ENCODE data around the gene PLPP6.

Gene PLPP6

DNA sequence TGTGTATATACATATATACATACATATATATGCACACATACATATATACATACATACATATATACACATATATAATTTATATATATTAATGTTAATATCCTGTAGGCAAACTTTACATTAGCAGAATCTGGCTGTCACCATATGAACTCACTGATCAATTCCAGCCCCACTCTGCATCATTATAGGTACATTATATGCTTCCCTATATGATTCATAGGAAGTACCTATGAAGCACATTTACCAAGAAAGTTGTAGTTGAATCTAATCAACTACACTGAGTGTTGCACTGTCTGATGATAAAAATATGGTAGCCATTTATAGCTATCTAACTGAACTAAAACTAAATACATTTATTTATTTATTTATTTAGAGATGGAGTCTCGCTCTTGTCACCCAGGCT is 9.6 kb downstream of the PLPP6 start:
- Histone ChIP-seq H3K9me3 (ENCODE audit: control insufficient read depth in 1 of 2, low read length in 2 of 2) (no peaks in the 10 kb centered on the region), H3K27me3 (ENCODE audit: control insufficient read depth in 1 of 2, insufficient read depth in 2 of 2, low read length in 2 of 2) (no peaks in the 10 kb centered on the region), H3K27ac (ENCODE audit: low read depth, low read length) (no peak overlapping the region), H3K4me3 (ENCODE audit: low read depth in 1 of 2, low read length in 2 of 2) (no peak overlapping the region), H3K4me1 (ENCODE audit: control insufficient read depth in 1 of 2, insufficient read depth in 2 of 2, low read length in 2 of 2) (peaks cover 2 to 6% of the 10 kb centered on the region in 2 donors), H3K36me3 (ENCODE audit: control insufficient read depth in 1 of 2, insufficient read depth in 2 of 2, low read length in 2 of 2) (no peaks in the 10 kb centered on the region), H3K9ac (ENCODE audit: low read depth in 1 of 2, low read length in 2 of 2) (no peak overlapping the region)

DNA sequence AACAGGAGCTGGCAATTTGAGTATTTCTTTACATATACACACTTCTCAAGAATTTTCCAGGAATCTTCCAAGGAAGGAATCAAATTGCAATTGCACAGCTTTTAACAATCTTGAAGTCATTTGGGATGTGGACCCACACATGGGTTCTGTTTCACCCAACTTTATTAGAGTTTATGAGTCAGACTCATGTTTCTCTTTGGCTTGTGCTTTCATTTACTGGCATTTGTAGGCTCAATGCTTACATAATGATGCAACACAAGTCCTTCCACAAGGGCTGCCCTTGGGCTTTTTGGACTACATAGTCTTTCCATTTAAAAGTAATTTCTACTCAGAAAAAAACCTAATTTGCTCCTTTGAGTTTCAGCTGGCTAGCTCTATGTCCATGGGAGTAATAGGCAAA is 12.7 kb downstream of the PLPP6 start:
- H3K9me3 ChIP-seq (ENCODE audit: control insufficient read depth in 1 of 2, low read length in 2 of 2), result no peaks in the 10 kb centered on the region
- peaks cover 11 to 13% of the 10 kb centered on the region in 2 donors for H3K4me1 ChIP-seq (ENCODE audit: control insufficient read depth in 1 of 2, insufficient read depth in 2 of 2, low read length in 2 of 2)
- H3K36me3 ChIP-seq (ENCODE audit: control insufficient read depth in 1 of 2, insufficient read depth in 2 of 2, low read length in 2 of 2), result no peaks in the 10 kb centered on the region
- H3K27ac ChIP-seq (ENCODE audit: low read depth, low read length), result no peak overlapping the region
- H3K27me3 ChIP-seq (ENCODE audit: control insufficient read depth in 1 of 2, insufficient read depth in 2 of 2, low read length in 2 of 2), result no peaks in the 10 kb centered on the region
- no peak overlapping the region for H3K4me3 ChIP-seq (ENCODE audit: low read depth in 1 of 2, low read length in 2 of 2)
- H3K9ac ChIP-seq (ENCODE audit: low read depth in 1 of 2, low read length in 2 of 2), result no peak overlapping the region

- Histone ChIP-seq H3K27me3 (ENCODE audit: control insufficient read depth in 1 of 2, insufficient read depth in 2 of 2, low read length in 2 of 2) (no peaks in the 10 kb centered on the region), H3K4me3 (ENCODE audit: low read depth in 1 of 2, low read length in 2 of 2) (no peak overlapping the region), H3K36me3 (ENCODE audit: control insufficient read depth in 1 of 2, insufficient read depth in 2 of 2, low read length in 2 of 2) (no peaks in the 10 kb centered on the region), H3K9me3 (ENCODE audit: control insufficient read depth in 1 of 2, low read length in 2 of 2) (no peaks in the 10 kb centered on the region), H3K9ac (ENCODE audit: low read depth in 1 of 2, low read length in 2 of 2) (no peak overlapping the region), H3K27ac (ENCODE audit: low read depth, low read length) (no peak overlapping the region), H3K4me1 (ENCODE audit: control insufficient read depth in 1 of 2, insufficient read depth in 2 of 2, low read length in 2 of 2) (peaks cover 21 to 22% of the 10 kb centered on the region in 2 donors)
Observed at GRCh38 chr9:4677392-4677791, 15.3 kb downstream of the PLPP6 start.

DNA sequence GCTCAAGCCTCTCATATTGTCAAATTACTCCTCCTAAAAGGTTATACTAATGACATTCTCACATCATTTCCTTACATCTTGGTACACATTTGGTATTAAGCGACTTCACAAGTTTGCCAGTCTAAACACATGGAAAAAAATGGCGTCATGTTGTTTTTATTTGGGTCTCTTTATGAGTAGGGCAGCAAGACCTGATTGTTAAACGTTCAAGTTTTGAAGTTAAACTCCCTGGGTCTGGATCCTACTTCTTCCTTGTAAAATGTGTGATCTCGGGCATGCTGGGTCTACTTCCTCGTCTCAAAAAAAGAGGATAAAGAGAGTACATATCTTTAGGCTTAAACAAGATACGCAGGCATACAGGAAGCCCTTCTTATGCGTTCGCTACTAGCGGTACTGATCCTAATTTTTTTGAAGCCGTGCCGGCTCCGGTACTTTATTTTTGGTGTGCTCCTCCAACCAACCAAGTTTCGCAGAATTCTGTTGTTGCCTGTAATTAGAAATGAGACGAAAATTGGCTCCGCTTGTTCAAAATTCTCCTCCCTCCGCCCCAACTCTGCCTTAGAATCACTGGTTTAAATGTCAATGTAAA is 16.7 kb downstream of the PLPP6 start:
- H3K27me3 ChIP-seq (ENCODE audit: control insufficient read depth in 1 of 2, insufficient read depth in 2 of 2, low read length in 2 of 2), result no peaks in the 10 kb centered on the region
- no peaks in the 10 kb centered on the region for H3K9me3 ChIP-seq (ENCODE audit: control insufficient read depth in 1 of 2, low read length in 2 of 2)
- peaks cover 21 to 22% of the 10 kb centered on the region in 2 donors for H3K4me1 ChIP-seq (ENCODE audit: control insufficient read depth in 1 of 2, insufficient read depth in 2 of 2, low read length in 2 of 2)
- H3K9ac ChIP-seq (ENCODE audit: low read depth in 1 of 2, low read length in 2 of 2), result peak overlapping the region; percentile 88 to 98
- H3K4me3 ChIP-seq (ENCODE audit: low read depth in 1 of 2, low read length in 2 of 2), result peak overlapping the region; percentile 76 to 93
- H3K27ac ChIP-seq (ENCODE audit: low read depth, low read length), result peak overlapping the region; percentile 93
- no peaks in the 10 kb centered on the region for H3K36me3 ChIP-seq (ENCODE audit: control insufficient read depth in 1 of 2, insufficient read depth in 2 of 2, low read length in 2 of 2)

DNA sequence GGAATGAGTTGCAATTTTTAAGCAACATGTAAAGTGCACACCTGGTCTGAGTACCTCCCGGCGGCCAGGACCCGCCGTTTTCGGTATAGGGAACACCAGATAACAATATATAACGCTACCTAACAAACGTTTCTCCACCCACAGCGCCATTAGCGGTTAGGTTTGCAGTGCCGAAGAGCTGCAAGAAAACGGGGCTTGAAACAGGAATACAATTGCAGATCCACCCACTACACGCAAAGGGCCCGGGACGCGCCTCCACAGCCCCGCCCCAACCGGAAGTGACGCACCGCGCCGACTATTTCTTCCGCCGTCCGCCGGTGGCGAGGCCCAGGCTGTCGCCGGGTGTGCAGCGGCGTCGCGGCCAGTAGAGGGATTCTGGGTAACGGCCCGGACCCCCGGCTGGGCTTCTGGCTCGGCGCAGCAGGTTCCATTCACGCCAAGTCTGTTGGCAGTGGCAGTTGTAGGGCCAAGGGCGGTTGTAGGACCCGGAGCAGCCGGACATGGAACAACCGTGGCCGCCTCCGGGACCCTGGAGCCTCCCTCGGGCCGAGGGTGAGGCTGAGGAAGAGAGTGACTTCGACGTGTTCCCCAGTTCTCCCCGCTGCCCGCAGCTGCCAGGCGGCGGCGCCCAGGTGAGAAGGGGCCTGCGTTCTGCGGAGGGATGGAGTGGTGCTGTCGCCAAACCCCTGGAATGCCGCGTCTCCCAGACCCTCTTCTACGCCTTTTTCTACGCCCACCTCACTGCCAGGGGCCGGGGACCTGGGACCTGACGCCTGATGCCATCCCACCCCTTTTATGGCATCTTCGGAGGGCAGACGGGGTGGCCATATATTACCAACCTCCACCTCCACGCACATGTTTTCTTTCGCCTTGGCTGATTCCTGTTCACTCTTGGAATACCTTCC is 17.4 kb downstream of the PLPP6 start, which contains the start of gene CDC37L1:
Gene CDC37L1, plus strand, starts transcription at position 302 of the 905 bp plus-strand sequence. Its CDS starts 199 bp downstream, at position 501.
- Histone ChIP-seq H3K4me3 (ENCODE audit: low read depth in 1 of 2, low read length in 2 of 2) (peak within 1 kb of the TSS; percentile 76 to 93), H3K9ac (ENCODE audit: low read depth in 1 of 2, low read length in 2 of 2) (peak within 1 kb of the TSS; percentile 88 to 98), H3K27ac (ENCODE audit: low read depth, low read length) (peak within 1 kb of the TSS; percentile 93), H3K36me3 (ENCODE audit: control insufficient read depth in 1 of 2, insufficient read depth in 2 of 2, low read length in 2 of 2) (no peaks in the 10 kb centered on the region), H3K9me3 (ENCODE audit: control insufficient read depth in 1 of 2, low read length in 2 of 2) (no peaks in the 10 kb centered on the region), H3K4me1 (ENCODE audit: control insufficient read depth in 1 of 2, insufficient read depth in 2 of 2, low read length in 2 of 2) (peaks cover 21 to 22% of the 10 kb centered on the region in 2 donors), H3K27me3 (ENCODE audit: control insufficient read depth in 1 of 2, insufficient read depth in 2 of 2, low read length in 2 of 2) (no peaks in the 10 kb centered on the region)

DNA sequence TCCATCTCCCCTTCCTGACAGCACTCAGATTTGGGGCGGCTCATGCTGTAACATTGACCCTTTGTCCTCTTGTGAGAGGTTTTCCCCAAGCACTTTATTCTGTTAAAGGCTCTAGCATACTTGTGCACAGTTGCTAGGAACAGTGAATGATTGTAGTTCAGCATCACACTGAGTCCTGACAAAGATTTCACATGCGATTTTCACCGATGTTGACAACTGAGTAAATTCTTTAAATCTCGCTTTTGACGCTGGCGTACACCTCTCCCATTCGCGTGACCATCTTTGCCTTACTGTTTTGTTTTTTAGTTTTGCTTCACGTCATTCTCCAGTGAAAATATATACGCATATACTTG is 18.1 kb downstream of the PLPP6 start:
- Histone ChIP-seq H3K4me3 (ENCODE audit: low read depth in 1 of 2, low read length in 2 of 2) (peak overlapping the region; percentile 76 to 93), H3K9me3 (ENCODE audit: control insufficient read depth in 1 of 2, low read length in 2 of 2) (no peaks in the 10 kb centered on the region), H3K27ac (ENCODE audit: low read depth, low read length) (peak overlapping the region; percentile 93), H3K36me3 (ENCODE audit: control insufficient read depth in 1 of 2, insufficient read depth in 2 of 2, low read length in 2 of 2) (peaks cover 0 to 4% of the 10 kb centered on the region in 2 donors), H3K27me3 (ENCODE audit: control insufficient read depth in 1 of 2, insufficient read depth in 2 of 2, low read length in 2 of 2) (no peaks in the 10 kb centered on the region), H3K9ac (ENCODE audit: low read depth in 1 of 2, low read length in 2 of 2) (peak overlapping the region; percentile 58 to 98), H3K4me1 (ENCODE audit: control insufficient read depth in 1 of 2, insufficient read depth in 2 of 2, low read length in 2 of 2) (peaks cover 21 to 22% of the 10 kb centered on the region in 2 donors)

DNA sequence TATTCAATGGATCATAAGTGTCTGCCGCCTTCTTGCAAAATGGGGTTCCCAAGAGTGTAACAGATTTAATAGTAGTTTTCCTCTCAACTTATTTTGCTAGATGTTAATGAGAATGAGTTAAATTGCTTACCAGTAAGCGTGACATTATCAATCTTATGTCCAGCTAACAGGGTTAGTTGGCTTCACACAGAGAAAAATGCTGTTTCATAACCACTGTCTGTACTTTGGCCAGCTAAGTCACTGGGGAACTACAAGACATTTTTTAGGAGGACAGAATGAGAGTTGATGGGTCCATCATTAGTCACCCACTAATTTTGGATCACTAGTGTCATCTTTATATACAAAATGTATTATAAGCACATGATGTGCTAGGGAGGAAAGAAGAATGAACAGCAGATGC is 18.7 kb downstream of the PLPP6 start:
- Histone ChIP-seq H3K36me3 (ENCODE audit: control insufficient read depth in 1 of 2, insufficient read depth in 2 of 2, low read length in 2 of 2) (peaks cover under 1 to 8% of the 10 kb centered on the region in 2 donors), H3K9ac (ENCODE audit: low read depth in 1 of 2, low read length in 2 of 2) (peak overlapping the region; percentile 58 to 98), H3K9me3 (ENCODE audit: control insufficient read depth in 1 of 2, low read length in 2 of 2) (no peaks in the 10 kb centered on the region), H3K27ac (ENCODE audit: low read depth, low read length) (no peak overlapping the region), H3K27me3 (ENCODE audit: control insufficient read depth in 1 of 2, insufficient read depth in 2 of 2, low read length in 2 of 2) (no peaks in the 10 kb centered on the region), H3K4me1 (ENCODE audit: control insufficient read depth in 1 of 2, insufficient read depth in 2 of 2, low read length in 2 of 2) (peaks cover 21 to 22% of the 10 kb centered on the region in 2 donors), H3K4me3 (ENCODE audit: low read depth in 1 of 2, low read length in 2 of 2) (peak overlapping the region; percentile 76 to 93)

GRCh38 chr9:4684820-4685219 is 22.7 kb downstream of the PLPP6 start:
- Histone ChIP-seq H3K9ac (ENCODE audit: low read depth in 1 of 2, low read length in 2 of 2) (no peak overlapping the region), H3K4me3 (ENCODE audit: low read depth in 1 of 2, low read length in 2 of 2) (no peak overlapping the region), H3K9me3 (ENCODE audit: control insufficient read depth in 1 of 2, low read length in 2 of 2) (no peaks in the 10 kb centered on the region), H3K27me3 (ENCODE audit: control insufficient read depth in 1 of 2, insufficient read depth in 2 of 2, low read length in 2 of 2) (no peaks in the 10 kb centered on the region), H3K27ac (ENCODE audit: low read depth, low read length) (no peak overlapping the region), H3K36me3 (ENCODE audit: control insufficient read depth in 1 of 2, insufficient read depth in 2 of 2, low read length in 2 of 2) (peaks cover 6 to 19% of the 10 kb centered on the region in 2 donors), H3K4me1 (ENCODE audit: control insufficient read depth in 1 of 2, insufficient read depth in 2 of 2, low read length in 2 of 2) (peaks cover 8 to 11% of the 10 kb centered on the region in 2 donors)

- Histone ChIP-seq H3K27ac (ENCODE audit: low read depth, low read length) (no peak overlapping the region), H3K4me3 (ENCODE audit: low read depth in 1 of 2, low read length in 2 of 2) (no peak overlapping the region), H3K4me1 (ENCODE audit: control insufficient read depth in 1 of 2, insufficient read depth in 2 of 2, low read length in 2 of 2) (peaks cover under 1 to 3% of the 10 kb centered on the region in 2 donors), H3K36me3 (ENCODE audit: control insufficient read depth in 1 of 2, insufficient read depth in 2 of 2, low read length in 2 of 2) (peaks cover 12 to 31% of the 10 kb centered on the region in 2 donors), H3K9ac (ENCODE audit: low read depth in 1 of 2, low read length in 2 of 2) (no peak overlapping the region), H3K9me3 (ENCODE audit: control insufficient read depth in 1 of 2, low read length in 2 of 2) (no peaks in the 10 kb centered on the region), H3K27me3 (ENCODE audit: control insufficient read depth in 1 of 2, insufficient read depth in 2 of 2, low read length in 2 of 2) (no peaks in the 10 kb centered on the region)
Observed at GRCh38 chr9:4686112-4686511, 24.0 kb downstream of the PLPP6 start.

DNA sequence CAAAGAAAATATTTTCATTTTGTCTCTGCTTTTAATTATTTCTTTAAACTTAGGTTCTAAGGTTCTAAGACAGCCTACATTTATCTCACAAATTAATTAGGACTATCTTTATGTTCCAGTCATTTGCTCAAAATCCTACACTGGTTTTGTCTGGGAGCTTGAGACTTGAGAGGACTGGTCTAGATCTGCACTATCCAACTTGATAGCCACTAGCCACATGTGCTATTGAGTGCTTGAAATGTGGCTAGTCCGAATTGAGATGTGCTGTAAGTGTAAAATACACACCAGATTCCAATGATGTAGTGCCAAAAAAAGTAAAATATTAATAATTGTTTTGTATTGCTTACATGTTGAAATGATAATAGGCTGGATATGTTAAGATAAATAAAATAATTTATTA is 24.5 kb downstream of the PLPP6 start:
- H3K9me3 ChIP-seq (ENCODE audit: control insufficient read depth in 1 of 2, low read length in 2 of 2), result no peaks in the 10 kb centered on the region
- no peak overlapping the region for H3K4me3 ChIP-seq (ENCODE audit: low read depth in 1 of 2, low read length in 2 of 2)
- peaks cover 12 to 34% of the 10 kb centered on the region in 2 donors for H3K36me3 ChIP-seq (ENCODE audit: control insufficient read depth in 1 of 2, insufficient read depth in 2 of 2, low read length in 2 of 2)
- H3K27me3 ChIP-seq (ENCODE audit: control insufficient read depth in 1 of 2, insufficient read depth in 2 of 2, low read length in 2 of 2), result no peaks in the 10 kb centered on the region
- H3K9ac ChIP-seq (ENCODE audit: low read depth in 1 of 2, low read length in 2 of 2), result no peak overlapping the region
- no peaks in the 10 kb centered on the region for H3K4me1 ChIP-seq (ENCODE audit: control insufficient read depth in 1 of 2, insufficient read depth in 2 of 2, low read length in 2 of 2)
- H3K27ac ChIP-seq (ENCODE audit: low read depth, low read length), result no peak overlapping the region
